ENCODE data around the gene CCN2.

DNA sequence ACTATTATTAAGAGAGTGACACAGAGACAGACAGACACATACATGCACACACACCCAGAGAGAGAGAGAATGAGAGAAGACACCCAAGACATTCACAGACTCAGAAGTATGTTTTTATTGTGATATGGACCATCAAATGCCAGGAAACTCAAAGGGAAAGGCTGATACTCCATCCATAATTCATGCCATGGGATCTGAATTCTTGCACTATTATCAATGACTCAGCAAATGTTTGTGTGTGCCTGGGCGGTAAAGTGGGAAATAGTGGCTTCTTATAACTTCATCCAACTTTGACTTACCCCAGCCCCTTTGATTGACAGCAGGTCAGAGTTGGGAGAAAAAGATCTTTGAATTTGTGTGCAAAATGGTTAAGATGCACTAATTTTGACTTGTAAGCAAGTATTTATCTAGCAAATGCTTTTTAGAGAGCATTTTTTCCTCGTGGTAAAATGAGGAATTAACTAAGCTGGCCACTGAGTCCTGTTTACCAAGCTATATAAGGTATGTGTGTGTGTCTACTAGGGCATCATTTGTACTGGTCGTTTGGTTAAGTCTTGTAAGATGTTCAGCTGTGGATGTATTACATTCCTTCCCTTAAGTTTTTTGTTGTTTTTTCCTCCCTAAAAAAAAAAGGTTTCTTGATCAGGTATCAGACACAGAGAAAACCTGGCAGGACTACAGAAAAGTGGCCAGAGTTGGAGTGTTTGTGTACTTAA is 3.0 kb upstream of the CCN2 start:
- TF ChIP-seq, protein P1, sequence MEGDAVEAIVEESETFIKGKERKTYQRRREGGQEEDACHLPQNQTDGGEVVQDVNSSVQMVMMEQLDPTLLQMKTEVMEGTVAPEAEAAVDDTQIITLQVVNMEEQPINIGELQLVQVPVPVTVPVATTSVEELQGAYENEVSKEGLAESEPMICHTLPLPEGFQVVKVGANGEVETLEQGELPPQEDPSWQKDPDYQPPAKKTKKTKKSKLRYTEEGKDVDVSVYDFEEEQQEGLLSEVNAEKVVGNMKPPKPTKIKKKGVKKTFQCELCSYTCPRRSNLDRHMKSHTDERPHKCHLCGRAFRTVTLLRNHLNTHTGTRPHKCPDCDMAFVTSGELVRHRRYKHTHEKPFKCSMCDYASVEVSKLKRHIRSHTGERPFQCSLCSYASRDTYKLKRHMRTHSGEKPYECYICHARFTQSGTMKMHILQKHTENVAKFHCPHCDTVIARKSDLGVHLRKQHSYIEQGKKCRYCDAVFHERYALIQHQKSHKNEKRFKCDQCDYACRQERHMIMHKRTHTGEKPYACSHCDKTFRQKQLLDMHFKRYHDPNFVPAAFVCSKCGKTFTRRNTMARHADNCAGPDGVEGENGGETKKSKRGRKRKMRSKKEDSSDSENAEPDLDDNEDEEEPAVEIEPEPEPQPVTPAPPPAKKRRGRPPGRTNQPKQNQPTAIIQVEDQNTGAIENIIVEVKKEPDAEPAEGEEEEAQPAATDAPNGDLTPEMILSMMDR (IDR thresholded peaks at IDR 0.05): peak in 1 of 4 experiments; percentile 5
- TF ChIP-seq POLR2A (IDR thresholded peaks at IDR 0.05) (no peak), POLR2AphosphoS5 (IDR thresholded peaks at IDR 0.05) (no peak), EP300 (IDR thresholded peaks at IDR 0.05) (no peak)
